Measurements from ENCODE around the gene ITM2C. TPM values are rescaled to one million over a fixed set of nuclear protein-coding genes. Genes with fewer than 3 reads are reported as not detected.

ITM2C gene
- total and polyA plus RNA-seq, 9 of the 15 experiments (the other 6 are each of a cell fraction or from before 2014, with no cell fraction given): 0.49 to 58.8 (median 21.5) TPM

DNA sequence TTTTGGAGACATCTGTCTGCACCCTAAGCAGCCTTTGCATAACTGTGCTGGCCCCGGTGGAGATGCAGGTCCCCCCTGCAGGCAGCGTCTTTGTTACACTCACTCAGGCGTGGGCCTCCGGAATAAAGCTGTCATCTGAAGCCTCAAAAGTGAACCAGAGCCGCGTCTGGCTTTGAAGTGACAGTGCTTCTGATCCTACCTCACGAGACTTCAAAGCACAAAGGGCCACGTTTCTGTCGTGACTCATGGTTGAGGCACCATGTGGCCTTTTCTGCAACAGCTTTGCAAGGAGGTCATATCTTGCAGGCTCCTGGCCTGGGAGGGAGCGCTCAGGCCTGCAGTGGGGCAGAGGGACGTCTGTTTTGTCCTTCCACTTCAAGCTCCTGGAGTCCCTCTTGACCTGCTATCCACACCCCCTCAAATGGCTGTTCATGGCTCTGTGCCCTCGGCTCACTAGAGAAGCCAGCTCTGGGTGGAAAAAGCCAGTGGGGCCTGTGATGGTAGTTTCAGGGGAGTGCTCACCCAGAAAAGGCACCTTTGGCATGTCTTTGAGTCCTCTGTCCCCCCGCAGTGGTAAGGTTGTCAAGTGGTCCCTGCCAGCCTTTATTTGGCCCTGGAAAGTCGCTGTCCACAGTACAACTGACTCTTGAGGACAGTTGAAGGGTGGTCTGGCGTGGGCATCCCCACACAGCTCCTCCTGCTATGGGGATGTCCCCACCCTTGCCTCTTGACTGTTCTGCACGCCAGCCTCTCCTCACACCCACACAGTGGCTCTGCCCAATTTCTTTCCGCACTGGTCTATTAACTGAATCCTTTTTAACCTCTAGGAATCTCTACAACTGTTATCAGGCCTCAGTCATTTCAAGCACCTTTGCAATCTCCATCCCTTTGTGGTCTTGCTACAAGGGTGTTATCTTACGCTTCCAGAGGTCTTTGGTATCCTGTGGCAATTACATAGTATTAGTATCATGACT is 41.0 kb downstream of the ITM2C start (continued):
- TF ChIP-seq ZBTB7A (IDR thresholded peaks at IDR 0.05; ENCODE audit: borderline replicate concordance, control insufficient read depth, low read depth, low read length): no peak
- no peak for TF ChIP-seq U2AF1 (optimal IDR thresholded peaks at IDR 0.05; ENCODE audit: low read depth, low read length)
- no peak for TF ChIP-seq NEUROD1 (IDR thresholded peaks at IDR 0.05; ENCODE audit: borderline replicate concordance, low read depth, low read length, partially characterized antibody)
- no peak for TF ChIP-seq PCBP1 (IDR thresholded peaks at IDR 0.05; ENCODE audit: low read depth, low read length, poor library complexity, severe bottlenecking)
- TF ChIP-seq PCBP2 (IDR thresholded peaks at IDR 0.05; ENCODE audit: low read depth, low read length, poor library complexity, severe bottlenecking): no peak
- TF ChIP-seq KDM2B (CRISPR knock-in tag; IDR thresholded peaks at IDR 0.05): no peak
- no peak for TF ChIP-seq ZNF143 (CRISPR knock-in tag; IDR thresholded peaks at IDR 0.05)
- no peak for TF ChIP-seq ZNF24 (IDR thresholded peaks at IDR 0.05)
- TF ChIP-seq, protein P1, sequence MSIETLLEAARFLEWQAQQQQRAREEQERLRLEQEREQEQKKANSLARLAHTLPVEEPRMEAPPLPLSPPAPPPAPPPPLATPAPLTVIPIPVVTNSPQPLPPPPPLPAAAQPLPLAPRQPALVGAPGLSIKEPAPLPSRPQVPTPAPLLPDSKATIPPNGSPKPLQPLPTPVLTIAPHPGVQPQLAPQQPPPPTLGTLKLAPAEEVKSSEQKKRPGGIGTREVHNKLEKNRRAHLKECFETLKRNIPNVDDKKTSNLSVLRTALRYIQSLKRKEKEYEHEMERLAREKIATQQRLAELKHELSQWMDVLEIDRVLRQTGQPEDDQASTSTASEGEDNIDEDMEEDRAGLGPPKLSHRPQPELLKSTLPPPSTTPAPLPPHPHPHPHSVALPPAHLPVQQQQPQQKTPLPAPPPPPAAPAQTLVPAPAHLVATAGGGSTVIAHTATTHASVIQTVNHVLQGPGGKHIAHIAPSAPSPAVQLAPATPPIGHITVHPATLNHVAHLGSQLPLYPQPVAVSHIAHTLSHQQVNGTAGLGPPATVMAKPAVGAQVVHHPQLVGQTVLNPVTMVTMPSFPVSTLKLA (conservative IDR thresholded peaks at IDR 0.05): peak; percentile 60 to 76; a peak in 3 of 4 replicates
- no peak for TF ChIP-seq ARHGAP35 (IDR thresholded peaks at IDR 0.05; ENCODE audit: partially characterized antibody)
- peak; percentile 69; the same call in 1 of the 2 replicates for TF ChIP-seq TCF7 (IDR thresholded peaks at IDR 0.05; ENCODE audit: borderline replicate concordance)
- no peak for TF ChIP-seq NFYB (IDR thresholded peaks at IDR 0.05; ENCODE audit: extremely low read depth, insufficient read length)
- no peak for TF ChIP-seq POLR2A (conservative IDR thresholded peaks at IDR 0.05)
- no peak for TF ChIP-seq ARID2 (IDR thresholded peaks at IDR 0.05)
- TF ChIP-seq, protein P2, sequence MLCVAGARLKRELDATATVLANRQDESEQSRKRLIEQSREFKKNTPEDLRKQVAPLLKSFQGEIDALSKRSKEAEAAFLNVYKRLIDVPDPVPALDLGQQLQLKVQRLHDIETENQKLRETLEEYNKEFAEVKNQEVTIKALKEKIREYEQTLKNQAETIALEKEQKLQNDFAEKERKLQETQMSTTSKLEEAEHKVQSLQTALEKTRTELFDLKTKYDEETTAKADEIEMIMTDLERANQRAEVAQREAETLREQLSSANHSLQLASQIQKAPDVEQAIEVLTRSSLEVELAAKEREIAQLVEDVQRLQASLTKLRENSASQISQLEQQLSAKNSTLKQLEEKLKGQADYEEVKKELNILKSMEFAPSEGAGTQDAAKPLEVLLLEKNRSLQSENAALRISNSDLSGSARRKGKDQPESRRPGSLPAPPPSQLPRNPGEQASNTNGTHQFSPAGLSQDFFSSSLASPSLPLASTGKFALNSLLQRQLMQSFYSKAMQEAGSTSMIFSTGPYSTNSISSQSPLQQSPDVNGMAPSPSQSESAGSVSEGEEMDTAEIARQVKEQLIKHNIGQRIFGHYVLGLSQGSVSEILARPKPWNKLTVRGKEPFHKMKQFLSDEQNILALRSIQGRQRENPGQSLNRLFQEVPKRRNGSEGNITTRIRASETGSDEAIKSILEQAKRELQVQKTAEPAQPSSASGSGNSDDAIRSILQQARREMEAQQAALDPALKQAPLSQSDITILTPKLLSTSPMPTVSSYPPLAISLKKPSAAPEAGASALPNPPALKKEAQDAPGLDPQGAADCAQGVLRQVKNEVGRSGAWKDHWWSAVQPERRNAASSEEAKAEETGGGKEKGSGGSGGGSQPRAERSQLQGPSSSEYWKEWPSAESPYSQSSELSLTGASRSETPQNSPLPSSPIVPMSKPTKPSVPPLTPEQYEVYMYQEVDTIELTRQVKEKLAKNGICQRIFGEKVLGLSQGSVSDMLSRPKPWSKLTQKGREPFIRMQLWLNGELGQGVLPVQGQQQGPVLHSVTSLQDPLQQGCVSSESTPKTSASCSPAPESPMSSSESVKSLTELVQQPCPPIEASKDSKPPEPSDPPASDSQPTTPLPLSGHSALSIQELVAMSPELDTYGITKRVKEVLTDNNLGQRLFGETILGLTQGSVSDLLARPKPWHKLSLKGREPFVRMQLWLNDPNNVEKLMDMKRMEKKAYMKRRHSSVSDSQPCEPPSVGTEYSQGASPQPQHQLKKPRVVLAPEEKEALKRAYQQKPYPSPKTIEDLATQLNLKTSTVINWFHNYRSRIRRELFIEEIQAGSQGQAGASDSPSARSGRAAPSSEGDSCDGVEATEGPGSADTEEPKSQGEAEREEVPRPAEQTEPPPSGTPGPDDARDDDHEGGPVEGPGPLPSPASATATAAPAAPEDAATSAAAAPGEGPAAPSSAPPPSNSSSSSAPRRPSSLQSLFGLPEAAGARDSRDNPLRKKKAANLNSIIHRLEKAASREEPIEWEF (CRISPR knock-in tag; IDR thresholded peaks at IDR 0.05): no peak
- no peak for TF ChIP-seq KLF10 (CRISPR knock-in tag; IDR thresholded peaks at IDR 0.05)
- no peak for TF ChIP-seq SMARCA4 (IDR thresholded peaks at IDR 0.05)
- no peak for TF ChIP-seq ZNF224 (CRISPR knock-in tag; IDR thresholded peaks at IDR 0.05)
- TF ChIP-seq, protein P3, sequence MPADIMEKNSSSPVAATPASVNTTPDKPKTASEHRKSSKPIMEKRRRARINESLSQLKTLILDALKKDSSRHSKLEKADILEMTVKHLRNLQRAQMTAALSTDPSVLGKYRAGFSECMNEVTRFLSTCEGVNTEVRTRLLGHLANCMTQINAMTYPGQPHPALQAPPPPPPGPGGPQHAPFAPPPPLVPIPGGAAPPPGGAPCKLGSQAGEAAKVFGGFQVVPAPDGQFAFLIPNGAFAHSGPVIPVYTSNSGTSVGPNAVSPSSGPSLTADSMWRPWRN (IDR thresholded peaks at IDR 0.05; ENCODE audit: low read depth): no peak
- TF ChIP-seq C11orf30 (IDR thresholded peaks at IDR 0.05; ENCODE audit: low read depth): no peak
